Hepatic stellate cell (primary cell): ENCODE data around the gene TENT4B.
"Not testable (repeated sequence)": the region's sequence is repeated elsewhere in the genome, so short reads cannot be mapped to it uniquely, and the experiment has no call there.

ENCODE experiments used
- DNase-seq: peaks from one replicate; pipeline ENCODE4 v3.0.0; 2011; ENCODE audit warnings: low spot score

TENT4B gene

GRCh38 chr16:50152807-50153595 lies at the start of gene TENT4B:
TSS of gene TENT4B (plus strand) at chr16:50153306. CDS start at chr16:50153622, 316 bp downstream.
- peak; percentile 94 for DNase-seq

- no peak for DNase-seq
Measured at GRCh38 chr16:50103764-50104163, 49.3 kb upstream of the TENT4B start.

DNA sequence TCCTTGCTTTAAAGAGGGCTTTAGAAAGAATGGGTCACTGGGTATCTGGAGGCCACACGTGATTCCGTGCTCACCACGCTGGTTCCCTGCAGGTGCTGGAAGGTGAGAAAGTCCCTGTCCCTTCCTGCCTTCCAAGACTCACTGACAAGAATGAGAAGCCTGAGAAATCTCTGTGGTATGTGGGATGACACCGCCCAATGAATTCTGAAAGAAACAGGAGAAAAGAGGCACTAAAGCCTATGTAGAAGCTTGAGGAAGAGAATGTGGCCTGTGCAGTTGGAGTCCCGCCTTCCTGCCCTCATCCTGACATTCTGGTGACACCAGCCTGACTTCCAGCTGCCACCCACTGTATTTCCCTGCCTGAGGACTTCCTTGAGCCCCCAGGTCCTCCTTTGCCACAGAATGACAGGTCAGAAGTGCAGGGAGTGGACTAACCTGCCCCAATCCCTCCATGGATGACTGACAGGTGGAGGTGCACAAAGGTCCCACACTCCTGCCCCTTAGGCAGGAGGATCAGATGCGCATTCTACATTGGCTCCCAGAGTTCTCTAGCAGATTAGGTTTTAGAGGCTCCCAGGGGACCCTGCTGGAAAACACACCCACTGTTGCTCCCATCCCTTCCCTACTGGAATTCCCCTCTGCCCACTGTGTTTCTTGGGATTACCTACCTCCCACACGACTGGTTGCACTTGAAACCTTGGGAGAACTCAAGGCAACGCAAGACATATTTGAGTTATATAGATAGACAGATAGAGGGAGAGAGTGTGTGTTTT lies 38.6 kb upstream of the TENT4B start:
- no peak for DNase-seq

GRCh38 chr16:50120711-50121110 lies 32.4 kb upstream of the TENT4B start:
- DNase-seq = no peak

DNA sequence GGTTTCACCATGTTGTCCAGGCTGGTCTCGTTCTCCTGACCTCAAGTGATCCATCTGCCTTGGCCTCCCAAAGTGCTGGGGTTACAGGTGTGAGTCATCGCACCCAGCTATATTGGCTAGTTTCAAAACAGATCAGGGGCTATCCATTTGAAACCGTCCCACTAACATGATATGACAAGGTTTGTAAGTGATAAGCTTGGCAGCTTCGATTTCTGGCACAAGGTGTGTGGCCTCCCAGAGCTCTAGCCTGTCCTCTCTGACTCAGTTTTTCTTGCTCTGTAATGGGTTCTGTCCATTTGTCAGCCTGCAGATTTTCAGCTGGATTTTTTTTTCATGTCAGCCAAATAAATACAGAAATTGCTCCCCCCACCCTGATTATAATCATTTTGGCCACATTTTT lies 31.8 kb upstream of the TENT4B start:
- DNase-seq = no peak

GRCh38 chr16:50121721-50122445 lies 31.2 kb upstream of the TENT4B start:
- DNase-seq = no peak

GRCh38 chr16:50123417-50123816 lies 29.7 kb upstream of the TENT4B start:
- DNase-seq = no peak

DNA sequence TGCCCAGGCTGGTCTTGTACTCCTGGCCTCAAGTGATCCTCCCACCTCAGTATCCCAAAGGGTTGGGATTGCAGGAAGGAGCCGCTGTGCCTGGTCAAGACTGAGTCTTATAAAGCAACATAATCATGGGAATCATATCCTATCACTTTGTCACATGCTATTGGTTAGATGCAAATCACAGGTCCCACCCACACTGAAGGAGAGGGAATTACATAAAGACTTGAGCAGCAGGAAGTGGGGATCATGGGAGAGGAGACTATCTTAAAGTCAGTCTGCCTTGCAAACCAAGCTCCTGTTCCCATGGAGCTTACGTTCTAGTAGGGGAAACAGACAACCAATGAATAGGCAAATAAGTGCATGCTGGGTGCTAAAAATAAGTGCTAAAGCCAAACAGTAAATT lies 28.3 kb upstream of the TENT4B start:
- no peak for DNase-seq

- no peak for DNase-seq
Measured at GRCh38 chr16:50126183-50126582, 26.9 kb upstream of the TENT4B start.

GRCh38 chr16:50132571-50132970 lies 20.5 kb upstream of the TENT4B start:
- not testable (repeated sequence) for DNase-seq

DNA sequence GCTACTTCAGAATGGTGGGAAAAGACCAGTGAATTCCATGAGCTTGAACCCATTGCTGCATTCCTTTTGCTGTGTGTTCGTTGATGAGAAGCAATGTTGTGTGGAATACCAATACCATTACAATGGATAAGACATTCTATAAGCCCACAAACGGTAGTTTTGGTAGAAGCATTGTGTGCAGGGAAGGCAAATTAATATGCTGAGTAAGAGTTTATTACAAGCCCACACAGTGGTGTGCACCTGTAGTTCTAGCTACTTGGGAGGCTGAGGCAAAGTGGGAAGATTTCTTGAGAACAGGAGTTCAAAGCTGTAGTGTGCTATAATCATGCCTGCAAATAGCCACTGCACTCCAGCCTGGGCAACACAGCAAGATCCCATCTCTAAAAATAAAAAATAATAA lies 19.9 kb upstream of the TENT4B start:
- no peak for DNase-seq

DNA sequence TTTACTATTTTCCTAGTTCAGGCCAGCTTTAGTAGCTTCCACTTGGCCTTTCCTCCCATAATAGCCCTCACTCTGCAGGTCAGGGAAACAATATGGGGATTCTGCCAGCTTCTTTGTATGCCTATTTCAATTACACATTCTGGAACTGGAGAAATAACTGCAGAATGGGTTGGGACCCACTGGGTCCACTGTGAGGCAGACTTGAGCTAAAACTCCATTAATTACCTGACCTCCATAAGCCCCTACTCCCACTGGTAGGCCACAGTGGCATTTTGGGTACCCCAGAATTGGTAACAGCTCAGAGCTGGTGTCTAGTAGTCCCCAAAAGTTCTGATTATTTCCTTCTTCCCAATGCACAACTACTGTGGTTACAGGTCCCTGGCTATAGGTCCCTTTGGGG lies 16.7 kb upstream of the TENT4B start:
- DNase-seq = no peak

GRCh38 chr16:50137268-50137667 lies 15.8 kb upstream of the TENT4B start:
- no peak for DNase-seq

DNA sequence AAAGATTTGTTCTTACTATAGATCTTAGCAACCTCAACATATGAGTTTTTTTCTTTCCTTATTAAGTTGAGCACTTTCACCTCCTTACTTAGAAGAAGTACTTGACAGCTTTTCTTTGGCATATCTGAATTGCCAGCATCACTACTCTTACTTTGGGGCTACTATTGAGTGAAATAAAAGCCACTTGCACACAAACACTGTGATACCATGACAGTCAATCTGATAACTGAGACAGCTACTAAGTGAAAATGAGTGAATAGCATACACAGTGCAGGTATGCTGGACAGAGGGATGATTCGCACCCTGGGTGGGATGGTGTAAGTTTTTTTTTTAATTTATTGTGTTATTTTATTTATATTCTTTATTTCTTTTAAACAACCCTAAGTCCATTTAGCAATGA lies 13.5 kb upstream of the TENT4B start:
- DNase-seq = no peak

- no peak for DNase-seq
Measured at GRCh38 chr16:50144211-50144610, 8.9 kb upstream of the TENT4B start.

DNA sequence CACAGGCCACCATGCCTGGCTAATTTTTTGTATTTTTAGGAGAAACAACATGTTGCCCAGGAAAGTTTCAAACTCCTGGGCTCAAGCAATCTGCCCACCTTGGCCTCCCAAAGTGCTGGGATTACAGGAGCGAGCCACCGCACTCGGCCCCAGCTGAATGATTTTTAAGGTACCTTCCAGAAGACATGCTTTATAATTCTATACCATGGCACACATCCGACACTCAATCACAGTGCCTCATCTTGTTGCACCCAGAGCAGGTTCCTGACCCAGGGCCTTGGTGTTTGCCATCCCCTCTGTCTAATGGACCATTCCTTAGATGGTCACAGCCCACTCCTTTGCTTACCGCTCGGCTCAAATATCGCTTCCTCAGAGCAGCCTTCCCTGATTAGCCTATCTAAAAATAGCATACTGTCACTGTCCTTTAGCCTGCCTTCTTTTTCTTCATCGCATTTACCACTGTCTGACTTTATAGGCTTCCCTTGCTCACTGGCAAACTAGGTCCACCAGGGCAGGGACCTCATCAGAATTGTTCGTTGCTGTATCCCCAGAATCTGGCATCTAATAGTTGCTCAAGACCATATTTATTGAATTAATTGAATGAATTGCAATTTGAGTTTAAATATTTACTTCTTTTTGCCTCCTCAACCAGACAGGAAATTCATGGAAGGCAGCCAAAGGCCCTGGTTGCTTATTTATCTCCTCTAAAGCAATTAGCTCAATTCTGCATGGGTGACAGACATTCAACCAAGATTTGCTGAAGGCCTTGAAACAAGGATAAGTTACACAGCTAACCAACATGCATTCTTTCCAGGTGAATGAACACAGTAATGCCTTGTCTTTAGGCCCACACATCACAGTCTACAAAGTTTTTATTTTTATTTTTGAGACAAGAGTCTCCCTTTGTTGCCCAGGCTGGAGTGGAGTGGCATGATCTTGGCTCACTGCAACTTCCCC lies 6.3 kb upstream of the TENT4B start:
- no peak for DNase-seq

DNA sequence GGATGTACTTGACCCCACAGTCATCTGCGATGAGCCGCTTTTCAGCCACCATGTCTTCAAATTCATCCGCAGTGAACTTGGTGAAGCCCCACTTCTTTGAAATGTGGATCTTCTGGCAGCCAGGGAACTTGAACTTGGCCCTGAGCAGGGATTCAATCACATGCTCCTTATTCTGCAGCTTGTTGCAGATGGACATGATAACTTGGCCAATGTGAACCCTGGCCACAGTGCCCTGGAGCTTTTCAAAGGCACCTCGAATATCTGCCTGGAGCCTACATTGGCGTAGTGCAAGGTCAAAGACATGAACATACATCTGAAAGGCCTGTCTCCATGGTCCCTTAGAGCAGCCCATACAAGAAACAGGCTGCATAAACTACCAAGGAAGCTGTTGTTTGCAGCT lies 1.8 kb upstream of the TENT4B start:
- no peak for DNase-seq

GRCh38 chr16:50151756-50152155 lies 1.4 kb upstream of the TENT4B start:
- no peak for DNase-seq

DNA sequence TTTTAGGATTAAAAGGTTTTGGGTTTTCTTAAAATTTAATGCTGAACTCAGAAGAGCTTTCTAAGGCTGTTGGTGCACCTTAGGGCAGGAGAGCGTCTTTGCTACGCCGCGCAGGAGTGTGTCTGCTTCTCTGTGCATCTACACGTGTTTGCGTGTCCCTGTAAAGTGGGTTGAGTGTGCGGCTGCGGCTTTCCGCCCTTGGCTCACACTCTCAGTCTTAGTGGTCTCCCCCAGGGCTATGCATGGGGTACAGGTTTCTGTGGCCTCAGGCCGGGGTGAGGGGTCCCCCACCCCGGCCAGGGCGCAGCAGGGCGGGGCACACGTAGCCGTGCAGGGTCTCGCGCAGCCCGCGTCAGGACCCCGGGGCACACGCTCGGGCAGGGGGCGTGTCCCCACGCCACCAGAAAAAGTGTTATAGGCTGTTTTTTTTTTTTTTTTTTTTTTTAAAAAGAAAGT lies 727 bp upstream of the TENT4B start:
- peak; percentile 29 for DNase-seq

GRCh38 chr16:50153596-50154419 lies 702 bp downstream of the TENT4B start:
- DNase-seq = peak; percentile 37
